Measurements from ENCODE around the gene TBC1D17.

TBC1D17 gene

GRCh38 chr19:49877020-49877878 is at the start of gene TBC1D17, which contains the start of gene AKT1S1:
Gene TBC1D17 (plus strand): TSS chr19:49877702. CDS start chr19:49877724, 22 bp downstream.
Gene AKT1S1 (minus strand): TSS chr19:49877355. CDS start chr19:49873295, 4,060 bp downstream.
- TF ChIP-seq CTCF (conservative IDR thresholded peaks at IDR 0.05; ENCODE audit: low read depth, low read length) = no peak
- peak; percentile 100 for DNase-seq (ENCODE audit: low read depth)
- H3K4me3 ChIP-seq (ENCODE audit: low read depth, low read length) = peak within 1 kb of the TSS; percentile 100

- TF ChIP-seq CTCF (conservative IDR thresholded peaks at IDR 0.05; ENCODE audit: low read depth, low read length) = no peak
Measured at GRCh38 chr19:49829200-49829599, 48.3 kb upstream of the TBC1D17 start.

GRCh38 chr19:49829721-49830120 is 47.8 kb upstream of the TBC1D17 start:
- no peak overlapping the region for H3K4me3 ChIP-seq (ENCODE audit: low read depth, low read length)
- no peak for DNase-seq (ENCODE audit: low read depth)
- TF ChIP-seq CTCF (conservative IDR thresholded peaks at IDR 0.05; ENCODE audit: low read depth, low read length) = no peak

More at GRCh38 chr19:49829200-49829599, 48.3 kb upstream of the TBC1D17 start:
- H3K4me3 ChIP-seq (ENCODE audit: low read depth, low read length) = no peak overlapping the region
- no peak for DNase-seq (ENCODE audit: low read depth)

- no peak overlapping the region for H3K4me3 ChIP-seq (ENCODE audit: low read depth, low read length)
- TF ChIP-seq CTCF (conservative IDR thresholded peaks at IDR 0.05; ENCODE audit: low read depth, low read length) = no peak
Measured at GRCh38 chr19:49830766-49831165, 46.7 kb upstream of the TBC1D17 start.

DNA sequence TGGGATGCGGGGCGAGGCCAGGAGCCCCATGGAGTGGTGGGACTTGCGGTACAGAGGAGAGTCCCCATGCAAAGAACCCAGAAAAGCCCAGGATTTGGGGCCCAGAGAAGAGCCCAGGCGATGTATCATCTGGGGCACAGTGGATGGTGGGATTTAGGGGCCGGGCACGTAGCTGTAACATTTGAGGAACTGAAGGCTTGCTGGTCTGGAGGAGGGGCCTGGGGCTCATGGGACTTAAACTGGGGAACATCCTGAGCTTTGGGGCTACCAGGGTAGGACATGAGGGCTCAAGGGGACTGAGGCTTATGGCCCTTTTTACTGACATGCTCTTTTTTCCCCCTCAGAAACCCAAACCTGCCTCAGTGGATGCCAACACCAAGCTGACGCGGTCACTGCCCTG is 45.9 kb upstream of the TBC1D17 start:
- H3K4me3 ChIP-seq (ENCODE audit: low read depth, low read length) = no peak overlapping the region
- TF ChIP-seq CTCF (conservative IDR thresholded peaks at IDR 0.05; ENCODE audit: low read depth, low read length) = no peak
- DNase-seq (ENCODE audit: low read depth) = no peak

More at GRCh38 chr19:49830766-49831165, 46.7 kb upstream of the TBC1D17 start:
- DNase-seq (ENCODE audit: low read depth) = no peak

DNA sequence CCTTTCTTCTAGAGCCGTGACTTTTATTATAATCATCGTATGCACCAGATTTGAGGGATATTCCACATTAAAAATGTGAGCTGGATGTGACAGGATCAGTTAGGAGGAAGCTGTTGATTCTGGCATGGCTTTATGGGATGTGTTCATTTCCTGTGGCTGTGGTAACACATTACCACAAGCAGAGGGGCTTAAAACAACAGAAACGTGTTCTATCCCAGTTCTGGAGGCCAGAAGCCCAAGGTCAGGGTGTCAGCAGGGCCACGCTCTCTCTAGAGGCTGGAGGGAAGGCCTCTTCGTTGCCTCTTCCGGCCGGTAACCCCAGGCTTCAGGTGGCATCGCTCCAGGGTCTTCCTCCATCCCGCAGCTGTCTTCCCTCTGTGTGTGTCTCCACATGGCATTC is 44.9 kb upstream of the TBC1D17 start:
- peak; percentile 48 for DNase-seq (ENCODE audit: low read depth)
- no peak for TF ChIP-seq CTCF (conservative IDR thresholded peaks at IDR 0.05; ENCODE audit: low read depth, low read length)
- no peak overlapping the region for H3K4me3 ChIP-seq (ENCODE audit: low read depth, low read length)
